Neural crest cell (in vitro differentiated cells): ENCODE measurements around the gene LPAR1. TPM values are rescaled to one million over a fixed set of nuclear protein-coding genes. Genes with fewer than 3 reads are reported as not detected.

Experiments used
- DNase-seq: peaks from one replicate; pipeline ENCODE4 v3.0.0; 2021; ENCODE audit warnings: low read depth, mixed read lengths, low spot score
- H3K27ac Mint-ChIP-seq: one replicate; pipeline ENCODE4 v1.8.0; 2021; ENCODE audit warnings: mild to moderate bottlenecking, mixed read lengths; ENCODE audit not compliant: unreplicated experiment
- H3K27me3 Mint-ChIP-seq: 2 replicates; pipeline ENCODE4 v1.8.0; 2021; ENCODE audit warnings: low read depth, mild to moderate bottlenecking, mixed read lengths
- H3K36me3 Mint-ChIP-seq: 2 replicates; pipeline ENCODE4 v1.8.0; 2021; ENCODE audit warnings: low read depth, mild to moderate bottlenecking, mixed read lengths
- H3K4me1 Mint-ChIP-seq: 2 replicates; pipeline ENCODE4 v1.8.0; 2021; ENCODE audit warnings: mixed read lengths
- H3K4me3 Mint-ChIP-seq: one replicate; pipeline ENCODE4 v1.8.0; 2021; ENCODE audit warnings: mild to moderate bottlenecking, mixed read lengths
- H3K9me3 Mint-ChIP-seq: 2 replicates; pipeline ENCODE4 v1.8.0; 2021; ENCODE audit warnings: mixed read lengths
- total RNA-seq: library from RNA; stranded (reverse); gene quantifications from 2 replicates; pipeline ENCODE4 v1.2.1, GENCODE V29; 2021
- TF ChIP-seq, protein P1 (sequence below): fragments of 200-600 bp; sonication (generic); conservative IDR thresholded peaks from 2 replicates; pipeline ENCODE4 v1.5.0; 2021; ENCODE audit warnings: antibody characterized with exemption, mild to moderate bottlenecking

The LPAR1 gene
- total RNA-seq, 1 donor from 2014 or later, result 11.3 TPM

GRCh38 chr9:110990481-110990880 is 47.8 kb downstream of the LPAR1 start:
- Mint-ChIP-seq H3K4me1 (peaks cover 6% of the 10 kb centered on the region), H3K4me3 (no peak overlapping the region)
- TF ChIP-seq, protein P1, sequence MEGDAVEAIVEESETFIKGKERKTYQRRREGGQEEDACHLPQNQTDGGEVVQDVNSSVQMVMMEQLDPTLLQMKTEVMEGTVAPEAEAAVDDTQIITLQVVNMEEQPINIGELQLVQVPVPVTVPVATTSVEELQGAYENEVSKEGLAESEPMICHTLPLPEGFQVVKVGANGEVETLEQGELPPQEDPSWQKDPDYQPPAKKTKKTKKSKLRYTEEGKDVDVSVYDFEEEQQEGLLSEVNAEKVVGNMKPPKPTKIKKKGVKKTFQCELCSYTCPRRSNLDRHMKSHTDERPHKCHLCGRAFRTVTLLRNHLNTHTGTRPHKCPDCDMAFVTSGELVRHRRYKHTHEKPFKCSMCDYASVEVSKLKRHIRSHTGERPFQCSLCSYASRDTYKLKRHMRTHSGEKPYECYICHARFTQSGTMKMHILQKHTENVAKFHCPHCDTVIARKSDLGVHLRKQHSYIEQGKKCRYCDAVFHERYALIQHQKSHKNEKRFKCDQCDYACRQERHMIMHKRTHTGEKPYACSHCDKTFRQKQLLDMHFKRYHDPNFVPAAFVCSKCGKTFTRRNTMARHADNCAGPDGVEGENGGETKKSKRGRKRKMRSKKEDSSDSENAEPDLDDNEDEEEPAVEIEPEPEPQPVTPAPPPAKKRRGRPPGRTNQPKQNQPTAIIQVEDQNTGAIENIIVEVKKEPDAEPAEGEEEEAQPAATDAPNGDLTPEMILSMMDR, result no peak

GRCh38 chr9:110986529-110986928 is 51.7 kb downstream of the LPAR1 start:
- Mint-ChIP-seq H3K9me3 (peaks cover 14% of the 10 kb centered on the region), H3K36me3 (peaks cover 7% of the 10 kb centered on the region), H3K4me3 (no peak overlapping the region), H3K27me3 (no peaks in the 10 kb centered on the region), H3K4me1 (no peaks in the 10 kb centered on the region), H3K27ac (no peak overlapping the region)
- no peak for DNase-seq
- TF ChIP-seq, protein P1, result no peak

More at GRCh38 chr9:110990481-110990880, 47.8 kb downstream of the LPAR1 start:
- no peak for DNase-seq
- Mint-ChIP-seq H3K36me3 (peaks cover 7% of the 10 kb centered on the region), H3K27ac (no peak overlapping the region), H3K27me3 (no peaks in the 10 kb centered on the region), H3K9me3 (peaks cover 11% of the 10 kb centered on the region)

- TF ChIP-seq, protein P1, result no peak
- Mint-ChIP-seq H3K4me1 (no peaks in the 10 kb centered on the region), H3K36me3 (peaks cover 7% of the 10 kb centered on the region), H3K27ac (no peak overlapping the region), H3K9me3 (peaks cover 12% of the 10 kb centered on the region), H3K27me3 (no peaks in the 10 kb centered on the region), H3K4me3 (no peak overlapping the region)
- no peak for DNase-seq
Observed at GRCh38 chr9:110984890-110985437, 53.3 kb downstream of the LPAR1 start.

- no peak overlapping the region for H3K27ac Mint-ChIP-seq
- H3K4me1 Mint-ChIP-seq, result no peaks in the 10 kb centered on the region
- TF ChIP-seq, protein P1, result no peak
- no peak for DNase-seq
- H3K4me3 Mint-ChIP-seq, result no peak overlapping the region
- no peaks in the 10 kb centered on the region for H3K27me3 Mint-ChIP-seq
- H3K9me3 Mint-ChIP-seq, result peaks cover 3% of the 10 kb centered on the region
- H3K36me3 Mint-ChIP-seq, result no peaks in the 10 kb centered on the region
Observed at GRCh38 chr9:110980261-110980660, 58.0 kb downstream of the LPAR1 start.

- Mint-ChIP-seq H3K27me3 (no peaks in the 10 kb centered on the region), H3K4me1 (no peaks in the 10 kb centered on the region), H3K9me3 (peaks cover 3% of the 10 kb centered on the region), H3K36me3 (no peaks in the 10 kb centered on the region), H3K4me3 (no peak overlapping the region), H3K27ac (no peak overlapping the region)
- TF ChIP-seq, protein P1, result no peak
- DNase-seq, result no peak
Observed at GRCh38 chr9:110979636-110980035, 58.6 kb downstream of the LPAR1 start.
